GM23338 (cell line): ENCODE measurements around the gene RNH1. TPM values are rescaled to one million over a fixed set of nuclear protein-coding genes. Genes with fewer than 3 reads are reported as not detected.

Experiments used
- ATAC-seq: fragments of 200-7000 bp; cut with Tn5 transposase; 3 replicates; pipeline ENCODE4 v1.9.1; 2020
- DNase-seq: peaks from one replicate; pipeline ENCODE4 v3.0.0-alpha.2; 2015; ENCODE audit warnings: low spot score
- H2AFZ ChIP-seq: fragments of 200-600 bp; sonication (generic); 2 replicates; pipeline ENCODE4 v1.8.0; 2016; ENCODE audit warnings: antibody characterized with exemption, mild to moderate bottlenecking, moderate library complexity
- H3F3A ChIP-seq: fragments of 200-600 bp; sonication (generic); replicated peaks from 2 replicates; pipeline ENCODE4 v1.8.0; 2017; ENCODE audit warnings: antibody characterized with exemption, mixed run types, low read depth
- H3K27ac ChIP-seq: fragments of 200-600 bp; sonication (generic); 2 replicates; pipeline ENCODE4 v1.6.1; 2016; ENCODE audit warnings: low read depth
- H3K27me3 ChIP-seq: fragments of 200-600 bp; sonication (generic); 2 replicates; pipeline ENCODE4 v1.8.0; 2016; ENCODE audit warnings: mild to moderate bottlenecking, mixed run types, moderate library complexity; ENCODE audit not compliant: insufficient read depth
- H3K36me3 ChIP-seq: fragments of 200-600 bp; sonication (generic); 2 replicates; pipeline ENCODE4 v1.8.0; 2016; ENCODE audit warnings: mild to moderate bottlenecking; ENCODE audit not compliant: insufficient read depth
- H3K4me1 ChIP-seq: fragments of 200-600 bp; sonication (generic); 2 replicates; pipeline ENCODE4 v1.8.0; 2016; ENCODE audit warnings: mild to moderate bottlenecking, moderate library complexity; ENCODE audit not compliant: insufficient read depth
- H3K4me2 ChIP-seq: fragments of 200-600 bp; sonication (generic); 2 replicates; pipeline ENCODE4 v1.7.1; 2017; ENCODE audit warnings: mixed run types
- H3K4me3 ChIP-seq: fragments of 200-600 bp; sonication (generic); 2 replicates; pipeline ENCODE4 v1.6.1; 2016; ENCODE audit warnings: mixed run types
- H3K79me2 ChIP-seq: fragments of 200-600 bp; sonication (generic); replicated peaks from 2 replicates; pipeline ENCODE4 v1.8.0; 2017; ENCODE audit warnings: mild to moderate bottlenecking; ENCODE audit not compliant: insufficient read depth
- H3K9me2 ChIP-seq: fragments of 200-600 bp; sonication (generic); 2 replicates; pipeline ENCODE4 v1.8.0; 2017; ENCODE audit not compliant: insufficient read depth
- H4K20me1 ChIP-seq: fragments of 200-600 bp; sonication (generic); replicated peaks from 2 replicates; pipeline ENCODE4 v1.8.0; 2017; ENCODE audit warnings: mild to moderate bottlenecking; ENCODE audit not compliant: insufficient read depth
- H3K27ac Mint-ChIP-seq: 2 replicates; pipeline ENCODE4 v1.8.0; 2020; ENCODE audit warnings: inconsistent platforms, mild to moderate bottlenecking, moderate library complexity, mixed read lengths
- H3K27me3 Mint-ChIP-seq: 3 replicates; pipeline ENCODE4 v1.8.0; 2022; ENCODE audit warnings: low read depth, mild to moderate bottlenecking, moderate library complexity, mixed read lengths, inconsistent platforms; ENCODE audit not compliant: insufficient read depth, poor library complexity
- H3K36me3 Mint-ChIP-seq: 3 replicates; pipeline ENCODE4 v1.8.0; 2021; ENCODE audit warnings: low read depth, mild to moderate bottlenecking, inconsistent platforms, moderate library complexity, mixed read lengths
- H3K4me1 Mint-ChIP-seq: 3 replicates; pipeline ENCODE4 v1.8.0; 2020; ENCODE audit warnings: mild to moderate bottlenecking, inconsistent platforms, mixed read lengths
- H3K4me3 Mint-ChIP-seq: 3 replicates; pipeline ENCODE4 v1.8.0; 2021; ENCODE audit warnings: moderate library complexity, mild to moderate bottlenecking, inconsistent platforms, mixed read lengths
- H3K9me3 Mint-ChIP-seq: 3 replicates; pipeline ENCODE4 v1.8.0; 2020; ENCODE audit warnings: moderate library complexity, mild to moderate bottlenecking, inconsistent platforms, mixed read lengths
- EZH2phosphoT487 ChIP-seq: fragments of 200-600 bp; sonication (generic); IDR thresholded peaks from one replicate; pipeline ENCODE4 v1.8.1; 2018; ENCODE audit warnings: antibody characterized with exemption; ENCODE audit not compliant: unreplicated experiment
- polyA plus RNA-seq: library from polyadenylated mRNA; unstranded; fragments of >200 nt; fragmentation: Nextera tagmentation; extraction: Ambion mirVana; gene quantifications from 2 replicates; pipeline ENCODE4 v1.2.1, GENCODE V29; 2016
- total RNA-seq: library from RNA; depleted of rRNA; stranded (reverse); fragments of >200 nt; shearing (Covaris generic); gene quantifications from 2 replicates; pipeline ENCODE4 v1.2.3, GENCODE V29; 2014
- TF ChIP-seq, protein P1 (sequence below): fragments of 250-450 bp; sonication (Bioruptor Pico); IDR thresholded peaks from 2 replicates; pipeline ENCODE4 v1.5.0; 2020; ENCODE audit warnings: mild to moderate bottlenecking, moderate library complexity
- TF ChIP-seq, protein P2 (sequence below): IDR thresholded peaks from 2 replicates; pipeline ENCODE4 v1.6.1; 2016; ENCODE audit warnings: antibody characterized with exemption

Gene RNH1
- total and polyA plus RNA-seq, 2 experiments from 2014 or later, result 33.3 to 56.3 TPM

DNA sequence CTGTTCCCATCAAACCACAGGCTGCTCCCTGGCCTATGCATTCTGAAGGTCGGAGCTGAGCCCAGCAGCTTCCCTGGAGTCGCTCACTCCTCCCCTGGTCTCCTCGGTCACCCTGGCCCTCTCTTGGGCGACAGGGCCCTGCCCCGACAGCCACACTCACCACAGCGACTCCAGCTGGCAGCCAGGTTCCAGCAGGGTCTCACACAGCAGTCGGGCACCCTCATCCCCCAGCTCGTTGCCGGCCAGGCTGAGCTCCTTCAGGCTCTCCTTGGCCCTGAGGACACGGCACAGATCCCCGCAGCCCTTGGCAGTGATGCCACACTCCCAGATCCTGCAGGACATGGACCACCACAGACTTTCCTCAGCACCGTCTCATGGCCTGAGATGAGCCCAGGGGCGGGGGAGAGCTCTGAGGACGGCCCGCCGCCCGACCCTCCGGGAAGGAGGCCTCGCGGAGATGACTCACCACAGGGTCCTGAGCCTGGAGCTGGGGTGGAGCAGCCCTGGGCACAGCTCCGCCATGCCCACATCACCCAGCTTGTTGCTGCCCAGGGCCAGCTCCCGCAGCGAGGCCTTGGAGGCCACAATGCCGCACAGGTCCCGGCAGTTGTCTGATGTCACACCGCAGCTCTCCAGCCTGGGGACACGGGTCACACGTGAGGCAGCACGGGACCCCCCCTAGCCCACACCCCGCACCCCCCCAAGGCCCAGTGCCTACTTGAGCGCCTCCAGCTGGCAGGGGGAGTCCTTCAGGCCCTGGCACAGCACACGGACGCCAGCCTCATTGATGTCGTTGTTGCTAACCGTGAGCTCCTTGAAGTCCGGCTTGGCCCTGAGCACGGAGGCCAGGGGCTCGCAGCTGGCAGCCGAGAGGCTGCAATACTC, 8.5 kb downstream of the RNH1 start:
- Histone ChIP-seq H3K4me1 (no peaks in the 10 kb centered on the region), H2AFZ (no peak overlapping the region), H3K9me2 (no peaks in the 10 kb centered on the region), H3K79me2 (no peaks in the 10 kb centered on the region), H3F3A (0 out of 2 replicates have a peak, but pooled peaks cover 8% of the 10 kb centered on the region), H4K20me1 (no peaks in the 10 kb centered on the region), H3K27ac (no peak overlapping the region), H3K4me2 (no peak overlapping the region), H3K27me3 (no peaks in the 10 kb centered on the region), H3K4me3 (no peak overlapping the region), H3K36me3 (no peaks in the 10 kb centered on the region)
- Mint-ChIP-seq H3K4me1 (no peaks in the 10 kb centered on the region; the same call in 2 of the 3 replicates), H3K4me3 (no peak overlapping the region), H3K27ac (no peak overlapping the region), H3K27me3 (peaks cover 23% of the 10 kb centered on the region), H3K36me3 (peaks cover 54% of the 10 kb centered on the region), H3K9me3 (peaks cover 21% of the 10 kb centered on the region)
- ATAC-seq (no peak), DNase-seq (no peak)
- TF ChIP-seq, protein P1, sequence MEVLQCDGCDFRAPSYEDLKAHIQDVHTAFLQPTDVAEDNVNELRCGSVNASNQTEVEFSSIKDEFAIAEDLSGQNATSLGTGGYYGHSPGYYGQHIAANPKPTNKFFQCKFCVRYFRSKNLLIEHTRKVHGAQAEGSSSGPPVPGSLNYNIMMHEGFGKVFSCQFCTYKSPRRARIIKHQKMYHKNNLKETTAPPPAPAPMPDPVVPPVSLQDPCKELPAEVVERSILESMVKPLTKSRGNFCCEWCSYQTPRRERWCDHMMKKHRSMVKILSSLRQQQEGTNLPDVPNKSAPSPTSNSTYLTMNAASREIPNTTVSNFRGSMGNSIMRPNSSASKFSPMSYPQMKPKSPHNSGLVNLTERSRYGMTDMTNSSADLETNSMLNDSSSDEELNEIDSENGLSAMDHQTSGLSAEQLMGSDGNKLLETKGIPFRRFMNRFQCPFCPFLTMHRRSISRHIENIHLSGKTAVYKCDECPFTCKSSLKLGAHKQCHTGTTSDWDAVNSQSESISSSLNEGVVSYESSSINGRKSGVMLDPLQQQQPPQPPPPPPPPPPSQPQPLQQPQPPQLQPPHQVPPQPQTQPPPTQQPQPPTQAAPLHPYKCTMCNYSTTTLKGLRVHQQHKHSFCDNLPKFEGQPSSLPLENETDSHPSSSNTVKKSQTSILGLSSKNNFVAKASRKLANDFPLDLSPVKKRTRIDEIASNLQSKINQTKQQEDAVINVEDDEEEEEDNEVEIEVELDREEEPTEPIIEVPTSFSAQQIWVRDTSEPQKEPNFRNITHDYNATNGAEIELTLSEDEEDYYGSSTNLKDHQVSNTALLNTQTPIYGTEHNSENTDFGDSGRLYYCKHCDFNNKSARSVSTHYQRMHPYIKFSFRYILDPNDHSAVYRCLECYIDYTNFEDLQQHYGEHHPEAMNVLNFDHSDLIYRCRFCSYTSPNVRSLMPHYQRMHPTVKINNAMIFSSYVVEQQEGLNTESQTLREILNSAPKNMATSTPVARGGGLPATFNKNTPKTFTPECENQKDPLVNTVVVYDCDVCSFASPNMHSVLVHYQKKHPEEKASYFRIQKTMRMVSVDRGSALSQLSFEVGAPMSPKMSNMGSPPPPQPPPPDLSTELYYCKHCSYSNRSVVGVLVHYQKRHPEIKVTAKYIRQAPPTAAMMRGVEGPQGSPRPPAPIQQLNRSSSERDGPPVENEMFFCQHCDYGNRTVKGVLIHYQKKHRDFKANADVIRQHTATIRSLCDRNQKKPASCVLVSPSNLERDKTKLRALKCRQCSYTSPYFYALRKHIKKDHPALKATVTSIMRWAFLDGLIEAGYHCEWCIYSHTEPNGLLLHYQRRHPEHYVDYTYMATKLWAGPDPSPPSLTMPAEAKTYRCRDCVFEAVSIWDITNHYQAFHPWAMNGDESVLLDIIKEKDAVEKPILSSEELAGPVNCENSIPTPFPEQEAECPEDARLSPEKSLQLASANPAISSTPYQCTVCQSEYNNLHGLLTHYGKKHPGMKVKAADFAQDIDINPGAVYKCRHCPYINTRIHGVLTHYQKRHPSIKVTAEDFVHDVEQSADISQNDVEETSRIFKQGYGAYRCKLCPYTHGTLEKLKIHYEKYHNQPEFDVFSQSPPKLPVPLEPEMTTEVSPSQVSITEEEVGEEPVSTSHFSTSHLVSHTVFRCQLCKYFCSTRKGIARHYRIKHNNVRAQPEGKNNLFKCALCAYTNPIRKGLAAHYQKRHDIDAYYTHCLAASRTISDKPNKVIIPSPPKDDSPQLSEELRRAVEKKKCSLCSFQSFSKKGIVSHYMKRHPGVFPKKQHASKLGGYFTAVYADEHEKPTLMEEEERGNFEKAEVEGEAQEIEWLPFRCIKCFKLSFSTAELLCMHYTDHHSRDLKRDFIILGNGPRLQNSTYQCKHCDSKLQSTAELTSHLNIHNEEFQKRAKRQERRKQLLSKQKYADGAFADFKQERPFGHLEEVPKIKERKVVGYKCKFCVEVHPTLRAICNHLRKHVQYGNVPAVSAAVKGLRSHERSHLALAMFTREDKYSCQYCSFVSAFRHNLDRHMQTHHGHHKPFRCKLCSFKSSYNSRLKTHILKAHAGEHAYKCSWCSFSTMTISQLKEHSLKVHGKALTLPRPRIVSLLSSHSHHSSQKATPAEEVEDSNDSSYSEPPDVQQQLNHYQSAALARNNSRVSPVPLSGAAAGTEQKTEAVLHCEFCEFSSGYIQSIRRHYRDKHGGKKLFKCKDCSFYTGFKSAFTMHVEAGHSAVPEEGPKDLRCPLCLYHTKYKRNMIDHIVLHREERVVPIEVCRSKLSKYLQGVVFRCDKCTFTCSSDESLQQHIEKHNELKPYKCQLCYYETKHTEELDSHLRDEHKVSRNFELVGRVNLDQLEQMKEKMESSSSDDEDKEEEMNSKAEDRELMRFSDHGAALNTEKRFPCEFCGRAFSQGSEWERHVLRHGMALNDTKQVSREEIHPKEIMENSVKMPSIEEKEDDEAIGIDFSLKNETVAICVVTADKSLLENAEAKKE (CRISPR knock-in tag), result no peak
- TF ChIP-seq EZH2phosphoT487, result no peak
- TF ChIP-seq, protein P2, sequence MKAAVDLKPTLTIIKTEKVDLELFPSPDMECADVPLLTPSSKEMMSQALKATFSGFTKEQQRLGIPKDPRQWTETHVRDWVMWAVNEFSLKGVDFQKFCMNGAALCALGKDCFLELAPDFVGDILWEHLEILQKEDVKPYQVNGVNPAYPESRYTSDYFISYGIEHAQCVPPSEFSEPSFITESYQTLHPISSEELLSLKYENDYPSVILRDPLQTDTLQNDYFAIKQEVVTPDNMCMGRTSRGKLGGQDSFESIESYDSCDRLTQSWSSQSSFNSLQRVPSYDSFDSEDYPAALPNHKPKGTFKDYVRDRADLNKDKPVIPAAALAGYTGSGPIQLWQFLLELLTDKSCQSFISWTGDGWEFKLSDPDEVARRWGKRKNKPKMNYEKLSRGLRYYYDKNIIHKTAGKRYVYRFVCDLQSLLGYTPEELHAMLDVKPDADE, result no peak
